Nephron progenitor cell (in vitro differentiated cells): ENCODE results near the gene FCGBP.

Source experiments
- DNase-seq: peaks from one replicate; pipeline ENCODE4 v3.0.0; 2021
- H3K27ac Mint-ChIP-seq: 2 replicates; pipeline ENCODE4 v1.8.0; 2021; ENCODE audit warnings: mild to moderate bottlenecking, moderate library complexity, mixed read lengths
- H3K27me3 Mint-ChIP-seq: 2 replicates; pipeline ENCODE4 v1.8.0; 2021; ENCODE audit warnings: mild to moderate bottlenecking, low read depth, mixed read lengths; ENCODE audit not compliant: poor library complexity
- H3K36me3 Mint-ChIP-seq: 2 replicates; pipeline ENCODE4 v1.8.0; 2021; ENCODE audit warnings: low read depth, mixed read lengths
- H3K4me1 Mint-ChIP-seq: 2 replicates; pipeline ENCODE4 v1.8.0; 2021; ENCODE audit warnings: mixed read lengths
- H3K4me3 Mint-ChIP-seq: 2 replicates; pipeline ENCODE4 v1.8.0; 2021; ENCODE audit warnings: mild to moderate bottlenecking, moderate library complexity, mixed read lengths
- H3K9me3 Mint-ChIP-seq: 2 replicates; pipeline ENCODE4 v1.8.0; 2021; ENCODE audit warnings: mild to moderate bottlenecking, moderate library complexity, mixed read lengths
- CTCF ChIP-seq: fragments of 200-600 bp; sonication (generic); IDR thresholded peaks from 2 replicates; pipeline ENCODE4 v1.5.0; 2021; ENCODE audit warnings: antibody characterized with exemption

The FCGBP gene

GRCh38 chr19:39923862-39924261, 10.6 kb downstream of the FCGBP start:
- Mint-ChIP-seq H3K4me3 (no peak overlapping the region), H3K4me1 (no peaks in the 10 kb centered on the region), H3K27ac (no peak overlapping the region), H3K36me3 (no peaks in the 10 kb centered on the region), H3K9me3 (no peaks in the 10 kb centered on the region), H3K27me3 (peaks cover 16% of the 10 kb centered on the region)
- TF ChIP-seq CTCF = no peak
- no peak for DNase-seq

- TF ChIP-seq CTCF = no peak
These were observed 14.5 kb downstream of the FCGBP start for GRCh38 chr19:39919976-39920375.

GRCh38 chr19:39918183-39918651, 16.2 kb downstream of the FCGBP start:
- no peaks in the 10 kb centered on the region for H3K9me3 Mint-ChIP-seq
- no peaks in the 10 kb centered on the region for H3K4me1 Mint-ChIP-seq
- H3K27me3 Mint-ChIP-seq = peaks cover 24% of the 10 kb centered on the region
- H3K27ac Mint-ChIP-seq = no peak overlapping the region
- no peak for DNase-seq
- H3K36me3 Mint-ChIP-seq = no peaks in the 10 kb centered on the region
- H3K4me3 Mint-ChIP-seq = no peak overlapping the region
- no peak for TF ChIP-seq CTCF

More at GRCh38 chr19:39919976-39920375, 14.5 kb downstream of the FCGBP start:
- H3K4me1 Mint-ChIP-seq = no peaks in the 10 kb centered on the region
- H3K27me3 Mint-ChIP-seq = peaks cover 16% of the 10 kb centered on the region
- no peaks in the 10 kb centered on the region for H3K9me3 Mint-ChIP-seq
- H3K36me3 Mint-ChIP-seq = no peaks in the 10 kb centered on the region
- DNase-seq = no peak
- H3K27ac Mint-ChIP-seq = no peak overlapping the region
- no peak overlapping the region for H3K4me3 Mint-ChIP-seq

- Mint-ChIP-seq H3K27me3 (peaks cover 22% of the 10 kb centered on the region), H3K4me1 (no peaks in the 10 kb centered on the region), H3K36me3 (no peaks in the 10 kb centered on the region), H3K9me3 (no peaks in the 10 kb centered on the region), H3K4me3 (no peak overlapping the region), H3K27ac (no peak overlapping the region)
- TF ChIP-seq CTCF = no peak
- DNase-seq = no peak
These were observed 16.8 kb downstream of the FCGBP start for GRCh38 chr19:39917561-39918182.

- H3K9me3 Mint-ChIP-seq = no peaks in the 10 kb centered on the region
- DNase-seq = no peak
- no peak overlapping the region for H3K4me3 Mint-ChIP-seq
- no peak for TF ChIP-seq CTCF
- no peaks in the 10 kb centered on the region for H3K36me3 Mint-ChIP-seq
- no peaks in the 10 kb centered on the region for H3K4me1 Mint-ChIP-seq
- H3K27ac Mint-ChIP-seq = no peak overlapping the region
- peaks cover 24% of the 10 kb centered on the region for H3K27me3 Mint-ChIP-seq
These were observed 17.5 kb downstream of the FCGBP start for GRCh38 chr19:39916851-39917396.

- Mint-ChIP-seq H3K9me3 (no peaks in the 10 kb centered on the region), H3K27ac (no peak overlapping the region), H3K27me3 (peaks cover 17% of the 10 kb centered on the region), H3K36me3 (no peaks in the 10 kb centered on the region), H3K4me3 (no peak overlapping the region), H3K4me1 (no peaks in the 10 kb centered on the region)
- TF ChIP-seq CTCF = no peak
- DNase-seq = no peak
These were observed 18.2 kb downstream of the FCGBP start for GRCh38 chr19:39916236-39916635.
